NCI-H226 (cell line): ENCODE measurements around the gene IFNA21.
"Not testable (repeated sequence)": the region's sequence is repeated elsewhere in the genome, so short reads cannot be mapped to it uniquely, and the experiment has no call there.

Experiments
- DNase-seq: peaks from one replicate; pipeline ENCODE4 v3.0.0-alpha.2; 2015

The IFNA21 gene

GRCh38 chr9:21137020-21137419 is 29.4 kb downstream of the IFNA21 start:
- DNase-seq: no peak

GRCh38 chr9:21135736-21136135 is 30.7 kb downstream of the IFNA21 start:
- no peak for DNase-seq

- DNase-seq: not testable (repeated sequence)
These were observed 38.3 kb downstream of the IFNA21 start for GRCh38 chr9:21128186-21128585.

- DNase-seq: no peak
These were observed 44.7 kb downstream of the IFNA21 start for GRCh38 chr9:21121595-21122251.

GRCh38 chr9:21121079-21121478 is 45.4 kb downstream of the IFNA21 start:
- no peak for DNase-seq

- DNase-seq: no peak
These were observed 47.2 kb downstream of the IFNA21 start for GRCh38 chr9:21119093-21119770.
